Putamen (tissue), 1 donor: Measurements from ENCODE around the gene ZNF639.

Source experiments
- DNase-seq: peaks from one replicate; pipeline ENCODE4 v3.0.0-alpha.2; 2016; ENCODE audit warnings: low spot score

The ZNF639 gene

GRCh38 chr3:179318876-179319275, 4.0 kb upstream of the ZNF639 start:
- DNase-seq, result no peak

- peak; percentile 53 for DNase-seq
These were observed 1.1 kb upstream of the ZNF639 start for GRCh38 chr3:179321668-179322285.

- DNase-seq, result peak; percentile 71
These were observed 623 bp downstream of the ZNF639 start for GRCh38 chr3:179323197-179324110.

GRCh38 chr3:179324270-179324754, 1.5 kb downstream of the ZNF639 start:
- peak; percentile 12 for DNase-seq

GRCh38 chr3:179330438-179330837, 7.6 kb downstream of the ZNF639 start:
- no peak for DNase-seq

- no peak for DNase-seq
These were observed 9.4 kb downstream of the ZNF639 start for GRCh38 chr3:179332240-179332639.

GRCh38 chr3:179333084-179333483, 10.3 kb downstream of the ZNF639 start:
- DNase-seq, result no peak

GRCh38 chr3:179336345-179336929, 13.6 kb downstream of the ZNF639 start:
- DNase-seq, result no peak

- DNase-seq, result peak; percentile 98
These were observed 24.7 kb downstream of the ZNF639 start, which contains the start of gene MFN1 for GRCh38 chr3:179347345-179348194. Gene MFN1, plus strand, starts transcription at chr3:179347709. Its CDS starts 1,143 bp downstream, at chr3:179348852.

GRCh38 chr3:179348325-179349013, 25.6 kb downstream of the ZNF639 start:
- DNase-seq, result no peak

GRCh38 chr3:179355996-179356395, 33.2 kb downstream of the ZNF639 start:
- DNase-seq, result no peak

GRCh38 chr3:179363332-179363731, 40.5 kb downstream of the ZNF639 start:
- DNase-seq, result no peak

- DNase-seq, result no peak
These were observed 46.8 kb downstream of the ZNF639 start for GRCh38 chr3:179369621-179370020.

GRCh38 chr3:179373938-179374337, 51.1 kb downstream of the ZNF639 start:
- no peak for DNase-seq

GRCh38 chr3:179375091-179375999, 52.5 kb downstream of the ZNF639 start:
- no peak for DNase-seq

- no peak for DNase-seq
These were observed 53.6 kb downstream of the ZNF639 start for GRCh38 chr3:179376474-179376873.
